ES-I3 (cell line): ENCODE results near the gene FAM83B.
"Not testable (repeated sequence)": the region's sequence is repeated elsewhere in the genome, so short reads cannot be mapped to it uniquely, and the experiment has no call there.

Experiments used
- H3K36me3 ChIP-seq: 2 replicates; pipeline ENCODE4 v1.6.1; 2013; ENCODE audit warnings: mild to moderate bottlenecking, low read length, control low read depth, moderate library complexity; ENCODE audit not compliant: insufficient read depth
- H3K4me1 ChIP-seq: 2 replicates; pipeline ENCODE4 v1.6.1; 2013; ENCODE audit warnings: mild to moderate bottlenecking, control low read depth, low read length; ENCODE audit not compliant: insufficient read depth
- H3K9ac ChIP-seq: 2 replicates; pipeline ENCODE4 v1.6.1; 2013; ENCODE audit warnings: low read depth, mild to moderate bottlenecking, low read length, moderate library complexity
- H3K9me3 ChIP-seq: 2 replicates; pipeline ENCODE4 v1.6.1; 2013; ENCODE audit warnings: mild to moderate bottlenecking, low read length, moderate library complexity; ENCODE audit not compliant: control insufficient read depth, insufficient read depth

The FAM83B gene

DNA sequence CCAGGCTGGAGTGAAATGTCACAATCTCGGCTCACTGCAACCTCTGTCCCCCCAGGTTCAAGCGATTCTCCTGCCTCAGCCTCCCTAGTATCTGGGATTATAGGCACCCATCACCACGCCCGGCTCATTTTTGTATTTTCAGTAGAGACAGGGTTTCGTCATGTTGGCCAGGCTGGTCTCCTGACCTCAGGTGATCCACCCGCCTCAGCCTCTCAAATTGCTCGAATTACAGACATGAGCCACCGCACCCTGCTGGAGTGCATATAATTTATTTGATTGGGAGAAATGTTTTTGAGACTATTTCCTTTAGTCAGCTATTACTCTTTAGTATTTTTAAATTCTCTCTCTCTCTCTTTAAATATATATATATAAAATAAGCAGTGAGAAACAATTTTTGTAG lies 29.8 kb downstream of the FAM83B start:
- Histone ChIP-seq H3K9me3 (no peaks in the 10 kb centered on the region), H3K36me3 (no peaks in the 10 kb centered on the region), H3K4me1 (no peaks in the 10 kb centered on the region), H3K9ac (no peak overlapping the region)

DNA sequence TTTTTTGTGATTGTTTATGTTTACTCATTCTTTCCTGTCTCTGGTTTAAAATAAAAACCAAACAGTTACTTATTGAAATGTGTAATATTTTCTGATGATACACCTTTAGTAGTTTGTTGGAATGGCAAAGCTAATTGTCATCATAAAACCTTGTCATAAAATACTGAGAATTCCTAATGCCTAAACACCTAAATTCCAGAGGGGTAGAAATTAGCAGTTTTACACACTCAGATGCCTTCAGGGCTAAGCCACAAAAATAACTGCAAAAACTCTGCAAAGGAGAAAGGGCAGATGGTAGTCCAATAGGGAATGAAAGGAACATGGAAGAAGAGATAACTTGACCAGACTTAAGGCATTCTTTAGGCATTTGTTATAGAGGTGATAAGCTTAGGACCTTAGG lies 30.3 kb downstream of the FAM83B start:
- no peaks in the 10 kb centered on the region for H3K9me3 ChIP-seq
- no peak overlapping the region for H3K9ac ChIP-seq
- no peaks in the 10 kb centered on the region for H3K36me3 ChIP-seq
- H3K4me1 ChIP-seq, result no peaks in the 10 kb centered on the region

DNA sequence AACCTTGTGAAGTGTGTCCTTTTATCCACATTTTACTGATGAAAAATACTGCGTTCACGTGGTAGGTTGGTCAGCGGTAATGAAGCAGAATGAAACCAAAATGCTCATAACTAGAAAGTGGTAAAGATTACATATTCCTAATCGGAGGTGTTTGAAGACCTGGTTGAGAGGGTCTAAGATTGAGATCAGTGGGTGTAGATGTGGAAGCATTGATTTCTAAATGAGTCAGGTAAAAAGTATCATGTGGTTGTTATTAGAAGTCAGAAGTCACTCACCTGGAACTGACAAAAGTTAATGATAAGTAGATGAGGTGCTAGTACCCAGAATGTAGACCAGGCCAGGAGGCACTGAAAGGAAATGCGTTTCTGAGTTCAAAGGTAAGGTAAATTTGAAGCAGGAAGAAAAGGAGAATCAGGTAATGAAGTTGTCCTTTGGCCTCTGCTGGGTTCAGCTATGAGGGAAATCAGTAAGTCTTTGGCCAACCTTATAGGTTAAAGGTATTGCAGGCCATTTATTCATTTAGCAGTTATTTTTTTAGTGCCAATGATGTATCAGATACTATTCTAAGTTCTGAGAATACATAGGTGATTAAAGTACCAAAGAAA lies 31.2 kb downstream of the FAM83B start:
- Histone ChIP-seq H3K4me1 (no peaks in the 10 kb centered on the region), H3K36me3 (no peaks in the 10 kb centered on the region), H3K9me3 (no peaks in the 10 kb centered on the region), H3K9ac (no peak overlapping the region)

DNA sequence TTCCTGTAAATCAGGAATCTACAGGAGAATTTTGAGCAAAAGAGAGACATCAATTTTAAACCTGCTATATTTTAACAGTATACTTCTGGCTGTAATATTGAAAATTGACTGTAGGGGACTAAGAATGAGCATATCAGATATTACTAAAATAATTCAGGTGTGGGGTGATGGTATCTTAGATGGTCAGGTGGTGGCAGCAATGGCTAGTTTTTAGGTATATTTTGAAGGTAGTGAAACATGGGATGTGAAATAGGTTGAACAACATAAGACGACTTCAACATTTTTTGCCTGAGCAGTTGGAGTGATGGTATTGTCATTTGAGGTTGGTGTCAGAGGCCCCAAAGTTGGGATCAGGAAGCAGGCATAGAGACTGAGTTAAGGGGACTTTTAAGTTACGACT lies 32.1 kb downstream of the FAM83B start:
- H3K9me3 ChIP-seq, result no peaks in the 10 kb centered on the region
- no peaks in the 10 kb centered on the region for H3K36me3 ChIP-seq
- H3K4me1 ChIP-seq, result no peaks in the 10 kb centered on the region
- H3K9ac ChIP-seq, result no peak overlapping the region

DNA sequence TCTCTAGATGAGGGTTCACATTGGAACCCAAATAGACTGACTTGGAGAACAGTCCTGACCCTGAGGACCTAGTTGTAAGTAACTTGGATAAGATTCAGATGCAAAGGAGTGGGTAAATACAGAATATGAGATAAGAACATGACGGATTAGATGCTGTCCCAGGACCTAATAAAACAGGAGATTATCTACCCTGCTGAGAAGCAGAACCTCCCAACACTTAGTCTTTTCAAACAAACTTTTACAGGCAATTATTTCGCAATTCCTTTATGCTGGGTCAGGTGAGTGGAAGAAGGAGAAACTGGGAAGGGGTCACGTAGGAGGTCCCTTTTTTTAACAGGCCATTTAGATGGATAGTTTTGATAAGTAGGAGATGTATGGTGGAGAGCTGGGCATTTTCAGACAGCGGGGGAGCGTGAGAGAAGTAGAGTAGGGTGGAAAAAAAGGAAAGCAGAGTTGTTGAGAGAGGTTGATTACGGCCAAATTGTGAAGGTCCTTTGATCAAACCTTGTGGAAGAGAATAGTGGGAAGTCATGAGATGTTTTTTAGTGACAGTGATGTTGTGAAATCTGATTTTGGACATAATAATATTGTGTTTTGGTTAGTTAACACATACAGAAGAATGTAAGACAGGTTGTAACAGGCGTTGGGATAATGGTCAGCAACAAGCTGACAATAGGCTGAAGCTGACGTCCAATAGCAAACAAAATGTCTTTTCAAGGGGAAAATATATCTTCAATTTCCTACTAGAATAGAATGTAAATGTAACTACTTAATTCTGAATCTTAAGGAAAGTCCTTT lies 32.8 kb downstream of the FAM83B start:
- H3K9me3 ChIP-seq, result no peaks in the 10 kb centered on the region
- H3K9ac ChIP-seq, result no peak overlapping the region
- H3K36me3 ChIP-seq, result no peaks in the 10 kb centered on the region
- H3K4me1 ChIP-seq, result no peaks in the 10 kb centered on the region

DNA sequence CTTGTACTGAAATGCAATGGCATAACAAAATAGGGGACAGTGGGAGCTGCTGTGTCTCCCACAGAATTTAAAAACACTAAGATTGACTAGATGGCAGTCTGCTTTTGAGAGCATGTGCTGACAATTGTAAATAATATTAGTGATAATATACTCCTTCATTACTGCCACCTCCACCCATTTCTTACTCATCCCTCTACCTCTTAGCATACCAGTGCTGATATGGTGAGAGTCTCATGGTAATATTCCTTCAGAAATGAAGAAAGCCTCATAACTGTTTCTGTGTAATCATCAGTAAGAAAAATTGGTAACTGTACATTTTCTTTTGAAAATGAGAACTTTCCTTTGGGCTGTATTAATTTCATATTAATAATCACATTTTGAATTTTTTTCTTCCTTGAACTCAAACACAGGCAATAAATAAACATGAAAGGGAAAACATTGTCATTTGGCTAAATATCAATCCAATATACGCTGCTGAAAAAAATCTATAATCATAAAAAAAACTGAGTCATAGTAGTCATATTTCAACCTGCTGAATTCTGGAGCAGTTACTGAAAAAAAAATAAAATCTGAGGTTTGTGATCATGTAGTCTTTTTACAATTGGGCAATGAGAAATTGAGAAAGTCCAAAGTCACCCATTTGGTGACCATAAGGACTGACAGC lies 34.6 kb downstream of the FAM83B start:
- Histone ChIP-seq H3K36me3 (no peaks in the 10 kb centered on the region), H3K9me3 (no peaks in the 10 kb centered on the region), H3K4me1 (no peaks in the 10 kb centered on the region), H3K9ac (no peak overlapping the region)

DNA sequence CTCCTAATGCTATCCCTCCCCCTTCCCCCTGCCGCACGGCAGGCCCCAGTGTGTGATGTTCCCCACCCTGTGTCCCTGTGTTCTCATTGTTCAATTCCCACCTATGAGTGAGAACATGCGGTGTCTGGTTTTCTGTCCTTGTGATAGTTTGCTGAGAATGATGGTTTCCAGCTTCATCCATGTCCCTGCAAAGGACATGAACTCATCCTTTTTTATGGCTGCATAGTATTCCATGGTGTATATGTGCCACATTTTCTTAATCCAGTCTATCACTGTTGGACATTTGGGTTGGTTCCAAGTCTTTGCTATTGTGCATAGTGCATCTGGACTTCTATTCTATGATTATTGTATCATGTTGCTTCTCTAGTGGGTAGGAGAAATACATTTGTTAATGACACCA lies 35.3 kb downstream of the FAM83B start:
- H3K4me1 ChIP-seq, H3K9me3 ChIP-seq, H3K9ac ChIP-seq: not testable (repeated sequence)

DNA sequence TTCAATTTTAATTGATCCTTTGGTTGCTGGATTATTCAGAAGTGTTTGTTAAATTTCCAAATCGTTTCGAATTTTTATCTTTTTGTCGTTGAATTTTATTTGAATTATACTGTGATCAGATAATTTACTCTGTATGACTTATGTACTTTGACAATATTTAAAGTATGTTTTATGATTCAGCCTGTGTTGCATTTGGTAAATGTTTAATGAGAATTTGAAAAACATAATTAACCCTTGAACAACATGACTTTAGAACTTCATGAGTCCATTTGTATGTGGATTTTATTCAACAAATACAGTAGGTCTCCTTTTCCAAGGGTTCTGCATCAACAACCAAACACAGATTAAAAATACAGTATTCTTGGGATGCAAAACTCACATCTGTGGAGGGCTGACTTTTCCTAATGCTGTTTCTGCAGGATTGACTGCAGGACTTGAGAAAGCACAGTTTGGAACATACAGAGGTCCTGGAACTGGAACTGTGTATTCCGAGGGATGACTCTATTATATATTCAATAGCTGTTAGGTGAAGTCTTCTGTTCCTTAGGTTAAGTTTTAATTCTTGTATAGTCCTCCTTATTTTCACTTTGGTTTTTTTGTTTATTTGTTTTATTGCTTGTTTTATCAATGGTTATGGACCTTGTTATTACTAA lies 40.5 kb downstream of the FAM83B start:
- no peaks in the 10 kb centered on the region for H3K36me3 ChIP-seq
- no peak overlapping the region for H3K9ac ChIP-seq
- H3K9me3 ChIP-seq, result no peaks in the 10 kb centered on the region
- H3K4me1 ChIP-seq, result no peaks in the 10 kb centered on the region

More for the DNA sequence above, 35.3 kb downstream of the FAM83B start:
- H3K36me3 ChIP-seq, result not testable (repeated sequence)

DNA sequence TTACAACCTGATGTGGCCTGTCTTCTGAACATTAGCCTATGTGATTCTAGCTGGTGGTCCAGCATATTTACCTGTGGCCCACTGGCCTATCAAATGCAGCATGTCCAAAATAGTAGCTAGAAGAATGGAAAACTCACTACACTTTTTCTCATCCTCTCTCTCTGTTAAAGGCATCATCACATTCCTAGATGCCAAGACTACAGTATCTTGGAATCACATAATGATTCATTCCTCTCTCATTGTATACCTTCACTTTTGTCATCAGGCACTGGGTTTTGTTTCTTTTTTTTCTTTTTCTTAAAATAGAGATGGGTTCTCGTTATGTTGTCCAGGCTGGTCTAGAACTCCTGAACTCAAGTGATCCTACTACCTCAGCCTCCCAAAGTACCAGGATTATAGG lies 45.0 kb downstream of the FAM83B start:
- H3K36me3 ChIP-seq, result no peaks in the 10 kb centered on the region
- H3K9me3 ChIP-seq, result no peaks in the 10 kb centered on the region
- H3K9ac ChIP-seq, result no peak overlapping the region
- peaks cover 3% of the 10 kb centered on the region; the same call in 1 of the 2 replicates for H3K4me1 ChIP-seq

DNA sequence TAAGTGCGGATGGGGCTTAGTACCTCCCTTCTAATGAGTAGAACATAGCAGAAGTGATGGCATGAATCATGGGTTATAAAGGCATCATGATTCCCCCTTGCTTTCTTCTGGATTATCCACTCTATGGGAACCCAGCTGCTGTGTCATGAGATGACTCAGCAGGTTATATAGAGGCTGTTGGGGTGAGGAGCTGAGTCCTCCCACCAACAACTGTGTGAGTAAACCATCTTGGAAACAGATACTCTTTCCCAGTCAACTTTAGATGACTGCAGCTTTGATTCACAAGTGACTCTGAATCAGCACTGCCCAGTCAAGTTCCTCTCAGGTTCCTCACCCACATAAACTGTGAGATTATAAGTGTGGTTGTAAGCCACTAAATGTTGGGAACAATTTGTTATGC lies 46.3 kb downstream of the FAM83B start:
- no peaks in the 10 kb centered on the region for H3K36me3 ChIP-seq
- H3K4me1 ChIP-seq, result peaks cover 3% of the 10 kb centered on the region; the same call in 1 of the 2 replicates
- no peak overlapping the region for H3K9ac ChIP-seq

DNA sequence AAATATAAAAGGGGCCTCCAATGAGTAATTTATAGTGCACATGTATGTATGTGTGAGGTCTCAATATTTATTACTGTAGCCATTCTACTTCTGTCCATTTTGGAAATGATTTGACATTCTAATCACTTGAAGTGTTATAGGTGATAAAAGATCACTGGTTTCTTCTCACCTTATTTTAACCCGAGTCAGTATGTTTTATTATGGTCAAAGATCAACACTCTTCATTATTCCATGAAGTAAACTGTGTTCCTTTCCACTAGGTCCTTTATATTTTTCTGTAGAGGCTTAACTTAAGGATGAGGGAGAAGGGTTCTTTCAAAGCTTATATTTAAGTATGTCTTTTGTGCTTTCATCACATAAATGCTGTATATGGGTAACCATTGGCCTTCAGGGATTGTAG lies 47.2 kb downstream of the FAM83B start:
- Histone ChIP-seq H3K36me3 (no peaks in the 10 kb centered on the region), H3K4me1 (peaks cover 3% of the 10 kb centered on the region; the same call in 1 of the 2 replicates), H3K9me3 (no peaks in the 10 kb centered on the region), H3K9ac (no peak overlapping the region)

More for the DNA sequence above, 46.3 kb downstream of the FAM83B start:
- H3K9me3 ChIP-seq, result no peaks in the 10 kb centered on the region

DNA sequence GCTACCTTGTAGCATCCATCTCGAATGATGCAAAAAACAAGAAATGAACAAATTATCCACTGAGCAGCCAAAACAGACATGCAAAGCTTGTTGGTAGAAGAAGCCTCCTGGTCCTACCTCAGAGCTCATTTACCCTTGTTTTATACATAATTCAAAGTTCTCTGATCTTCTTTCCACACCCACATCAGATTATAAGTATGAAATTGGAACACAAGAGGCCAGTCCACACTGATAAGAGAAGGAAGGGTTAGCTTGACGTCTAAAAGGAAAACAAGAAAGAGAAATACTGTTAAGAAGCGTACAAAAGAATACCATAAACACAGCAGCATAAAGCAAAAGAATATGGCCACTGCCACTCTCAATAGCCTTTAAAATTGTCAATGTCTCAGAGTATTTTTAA lies 49.7 kb downstream of the FAM83B start:
- H3K9me3 ChIP-seq, result no peaks in the 10 kb centered on the region
- peaks cover 6% of the 10 kb centered on the region; the same call in 1 of the 2 replicates for H3K4me1 ChIP-seq
- H3K36me3 ChIP-seq, result no peaks in the 10 kb centered on the region
- no peak overlapping the region for H3K9ac ChIP-seq

DNA sequence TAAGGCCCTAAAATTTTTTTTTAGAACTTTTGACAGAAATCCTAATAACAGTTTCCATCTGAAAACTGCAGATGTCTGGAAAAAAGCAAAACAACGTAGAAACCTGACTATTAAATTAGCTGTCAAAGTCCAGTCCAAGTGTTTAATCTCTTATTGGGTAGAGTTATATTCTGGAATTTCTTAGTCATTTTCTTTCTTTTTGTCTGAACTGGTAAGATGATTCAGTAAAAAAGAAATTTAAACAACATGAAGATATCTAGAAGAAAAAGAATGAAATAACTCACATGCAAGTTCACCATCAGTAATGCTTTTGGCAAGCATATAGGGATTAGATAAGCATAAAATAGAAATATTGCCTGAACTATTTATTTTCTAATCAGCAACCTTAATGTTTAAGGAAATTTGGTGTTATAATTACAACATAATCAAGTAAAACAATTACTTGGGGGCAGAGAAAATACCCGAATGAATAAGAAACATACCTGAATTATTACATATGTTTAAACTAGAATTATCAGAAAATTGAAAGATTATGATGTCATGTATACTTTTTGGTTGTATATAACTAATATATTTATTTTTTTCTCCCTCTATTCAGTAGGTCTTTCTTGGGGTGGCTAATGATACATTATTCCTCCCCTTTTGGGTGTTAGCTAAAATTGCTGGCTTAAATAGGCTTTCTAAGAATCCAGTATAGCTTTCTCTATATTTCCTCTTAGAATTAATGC lies 51.1 kb downstream of the FAM83B start:
- Histone ChIP-seq H3K9ac (no peak overlapping the region), H3K36me3 (no peaks in the 10 kb centered on the region), H3K9me3 (no peaks in the 10 kb centered on the region), H3K4me1 (peaks cover 6% of the 10 kb centered on the region; the same call in 1 of the 2 replicates)

DNA sequence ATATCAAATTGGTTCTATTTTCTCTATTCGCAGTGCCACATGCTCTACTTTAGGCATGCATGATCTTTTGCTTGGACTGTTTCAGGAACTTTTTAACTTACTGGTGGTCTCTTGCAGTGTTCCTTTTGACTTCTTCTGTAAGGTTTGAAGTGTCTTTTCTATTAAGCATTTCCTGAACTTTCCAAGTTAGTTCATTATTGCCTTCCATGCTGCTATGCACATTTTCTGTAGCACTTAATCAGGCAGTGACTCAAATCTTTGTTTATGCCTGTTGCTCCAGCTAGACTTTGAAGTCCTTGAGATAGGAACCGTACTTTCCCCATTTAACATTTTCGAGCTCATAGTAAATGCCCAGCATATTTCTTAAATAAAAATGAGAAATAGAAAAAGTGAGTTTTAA lies 52.2 kb downstream of the FAM83B start:
- Histone ChIP-seq H3K36me3 (no peaks in the 10 kb centered on the region), H3K4me1 (peaks cover 6% of the 10 kb centered on the region; the same call in 1 of the 2 replicates), H3K9me3 (no peaks in the 10 kb centered on the region), H3K9ac (no peak overlapping the region)
